ENCODE data around the gene COG5.

- no peak for TF ChIP-seq STAT1 (IDR thresholded peaks at IDR 0.05; ENCODE audit: unreplicated experiment)
- no peak for TF ChIP-seq CTCF (conservative IDR thresholded peaks at IDR 0.05; ENCODE audit: low read depth in 2 of 2)
- TF ChIP-seq POLR2AphosphoS5 (IDR thresholded peaks at IDR 0.05; ENCODE audit: low read depth) = no peak
- no peak for TF ChIP-seq REST (IDR thresholded peaks at IDR 0.05; ENCODE audit: unreplicated experiment)
- TF ChIP-seq EZH2phosphoT487 (IDR thresholded peaks at IDR 0.05; ENCODE audit: unreplicated experiment) = no peak
- no peak for TF ChIP-seq EZH2 (IDR thresholded peaks at IDR 0.05; ENCODE audit: low read depth, unreplicated experiment)
- TF ChIP-seq JUNB (IDR thresholded peaks at IDR 0.05; ENCODE audit: unreplicated experiment) = no peak
- no peak for TF ChIP-seq CREB1 (CRISPR knock-in tag; IDR thresholded peaks at IDR 0.05; ENCODE audit: low read depth)
- TF ChIP-seq ETS1 (IDR thresholded peaks at IDR 0.05) = no peak
Observed at GRCh38 chr7:107453388-107453787, 110.3 kb downstream of the COG5 start.
